Loucy (cell line): ENCODE results near the gene ASIC2.

Source experiments
- H2AFZ ChIP-seq: fragments of 200-600 bp; sonication (generic); 2 replicates; pipeline ENCODE4 v1.6.0; 2016; ENCODE audit warnings: antibody characterized with exemption, mild to moderate bottlenecking, low read length, moderate library complexity
- H3F3A ChIP-seq: fragments of 200-600 bp; 2 replicates; pipeline ENCODE4 v1.6.0; 2016; ENCODE audit warnings: antibody characterized with exemption, low read depth, mild to moderate bottlenecking
- H3K27me3 ChIP-seq: fragments of 200-600 bp; sonication (generic); 2 replicates; pipeline ENCODE4 v1.6.1; 2014; ENCODE audit warnings: low read length, mild to moderate bottlenecking; ENCODE audit not compliant: insufficient read depth, poor library complexity, severe bottlenecking
- H3K36me3 ChIP-seq: fragments of 200-600 bp; sonication (generic); 2 replicates; pipeline ENCODE4 v1.6.1; 2016; ENCODE audit warnings: low read length; ENCODE audit not compliant: insufficient read depth
- H3K4me1 ChIP-seq: fragments of 200-600 bp; sonication (generic); 2 replicates; pipeline ENCODE4 v1.5.1; 2014; ENCODE audit warnings: low read length, mild to moderate bottlenecking; ENCODE audit not compliant: insufficient read depth, poor library complexity, severe bottlenecking
- H3K4me2 ChIP-seq: fragments of 200-600 bp; sonication (generic); 2 replicates; pipeline ENCODE4 v1.6.0; 2014; ENCODE audit warnings: antibody characterized with exemption, low read length, low read depth, mild to moderate bottlenecking; ENCODE audit not compliant: poor library complexity, severe bottlenecking
- H3K4me3 ChIP-seq: fragments of 200-600 bp; sonication (generic); 2 replicates; pipeline ENCODE4 v1.5.1; 2014; ENCODE audit warnings: low read length, mild to moderate bottlenecking, mixed read lengths; ENCODE audit not compliant: poor library complexity, severe bottlenecking
- H3K79me2 ChIP-seq: fragments of 200-600 bp; sonication (generic); 2 replicates; pipeline ENCODE4 v1.6.1; 2014; ENCODE audit warnings: low read length; ENCODE audit not compliant: insufficient read depth
- H3K9ac ChIP-seq: fragments of 200-600 bp; sonication (generic); 2 replicates; pipeline ENCODE4 v1.6.0; 2014; ENCODE audit warnings: mild to moderate bottlenecking, low read depth, low read length, moderate library complexity; ENCODE audit not compliant: poor library complexity, severe bottlenecking
- H3K9me2 ChIP-seq: fragments of 200-600 bp; sonication (generic); replicated peaks from 2 replicates; pipeline ENCODE4 v1.6.1; 2016; ENCODE audit warnings: low read depth, low read length, mixed read lengths
- H3K9me3 ChIP-seq: fragments of 200-600 bp; sonication (generic); 2 replicates; pipeline ENCODE4 v1.6.1; 2014; ENCODE audit warnings: mild to moderate bottlenecking, antibody characterized with exemption, low read length, low read depth; ENCODE audit not compliant: insufficient read depth
- H4K20me1 ChIP-seq: fragments of 200-600 bp; sonication (generic); 2 replicates; pipeline ENCODE4 v1.6.0; 2014; ENCODE audit warnings: antibody characterized with exemption, low read length, mild to moderate bottlenecking; ENCODE audit not compliant: insufficient read depth, poor library complexity, severe bottlenecking
- CTCF ChIP-seq: fragments of 200-600 bp; sonication (generic); conservative IDR thresholded peaks from 2 replicates; pipeline ENCODE4 v1.5.1; 2014; ENCODE audit warnings: mild to moderate bottlenecking, antibody characterized with exemption, low read length
- EZH2phosphoT487 ChIP-seq: fragments of 200-600 bp; IDR thresholded peaks from 2 replicates; pipeline ENCODE4 v1.6.1; 2018; ENCODE audit warnings: antibody characterized with exemption, mild to moderate bottlenecking, moderate library complexity, borderline replicate concordance

The ASIC2 gene

DNA sequence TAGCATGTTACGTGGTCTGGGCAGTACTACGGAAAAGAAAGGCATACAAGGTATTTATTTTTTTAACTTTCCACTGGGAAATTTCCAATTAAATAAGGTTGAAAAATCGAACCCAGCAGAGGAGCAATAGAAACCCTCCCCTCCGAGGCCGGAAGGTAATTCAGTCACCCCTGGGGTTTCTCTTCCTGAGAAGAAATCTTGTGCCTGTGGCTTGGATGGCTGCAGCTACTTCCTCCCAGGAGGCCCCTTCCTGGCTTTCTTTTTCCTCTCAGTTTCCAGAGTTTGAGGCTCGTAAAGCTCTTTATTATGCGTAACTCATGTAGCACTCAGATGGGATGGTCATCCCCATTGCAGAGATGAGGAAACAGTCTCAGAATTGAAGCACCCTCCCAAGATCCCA, 140.3 kb downstream of the ASIC2 start:
- Histone ChIP-seq H3K4me2 (no peak overlapping the region), H3K4me1 (no peaks in the 10 kb centered on the region), H3K9ac (no peak overlapping the region), H3K9me2 (no peaks in the 10 kb centered on the region), H3K9me3 (no peaks in the 10 kb centered on the region; the same call in 1 of the 2 replicates), H4K20me1 (no peaks in the 10 kb centered on the region), H3K36me3 (no peaks in the 10 kb centered on the region), H3F3A (no peaks in the 10 kb centered on the region), H3K27me3 (no peaks in the 10 kb centered on the region), H2AFZ (no peak overlapping the region), H3K4me3 (no peak overlapping the region), H3K79me2 (no peaks in the 10 kb centered on the region)
- TF ChIP-seq EZH2phosphoT487 (no peak), CTCF (no peak)

- Histone ChIP-seq H3K27me3 (no peaks in the 10 kb centered on the region), H2AFZ (no peak overlapping the region), H3K9me2 (no peaks in the 10 kb centered on the region), H3K9me3 (no peaks in the 10 kb centered on the region; the same call in 1 of the 2 replicates), H3K36me3 (no peaks in the 10 kb centered on the region), H3K9ac (no peak overlapping the region), H3K4me2 (no peak overlapping the region), H3K79me2 (no peaks in the 10 kb centered on the region), H3K4me3 (no peak overlapping the region), H4K20me1 (no peaks in the 10 kb centered on the region), H3K4me1 (no peaks in the 10 kb centered on the region), H3F3A (no peaks in the 10 kb centered on the region)
- TF ChIP-seq CTCF (no peak), EZH2phosphoT487 (no peak)
Measured at GRCh38 chr17:33151565-33151964, 141.5 kb downstream of the ASIC2 start.

DNA sequence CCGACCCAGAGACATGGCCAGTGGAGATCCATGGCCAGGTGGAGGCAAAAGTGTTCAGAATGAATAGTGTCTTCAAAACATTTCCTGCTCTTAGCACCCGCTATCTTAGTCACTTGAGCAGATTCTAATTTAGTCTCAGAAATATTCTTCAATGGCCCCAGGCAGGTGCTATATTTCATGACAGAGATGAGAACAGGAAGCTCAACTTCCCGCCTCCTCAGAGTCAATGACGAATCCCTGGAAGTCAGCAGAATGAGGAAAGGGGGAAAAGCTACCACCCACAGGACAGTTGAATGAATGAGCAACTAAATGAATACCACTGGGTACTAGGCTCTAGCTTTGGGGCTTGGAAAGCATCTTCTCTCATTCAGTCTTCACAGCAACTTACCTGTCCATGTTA, 147.2 kb downstream of the ASIC2 start:
- H3K79me2 ChIP-seq = no peaks in the 10 kb centered on the region
- no peaks in the 10 kb centered on the region for H3F3A ChIP-seq
- H3K4me2 ChIP-seq = no peak overlapping the region
- H3K4me1 ChIP-seq = no peaks in the 10 kb centered on the region
- no peaks in the 10 kb centered on the region for H4K20me1 ChIP-seq
- H3K4me3 ChIP-seq = no peak overlapping the region
- H3K36me3 ChIP-seq = no peaks in the 10 kb centered on the region
- peaks cover 5% of the 10 kb centered on the region; the same call in 1 of the 2 replicates for H3K9me3 ChIP-seq
- no peak overlapping the region for H2AFZ ChIP-seq
- no peak overlapping the region for H3K9ac ChIP-seq
- no peaks in the 10 kb centered on the region for H3K27me3 ChIP-seq
- no peaks in the 10 kb centered on the region for H3K9me2 ChIP-seq
- TF ChIP-seq EZH2phosphoT487 (no peak), CTCF (no peak)
